ENCODE data around the gene PITPNC1. TPM values are rescaled to one million over a fixed set of nuclear protein-coding genes. Genes with fewer than 3 reads are reported as not detected.
A peak's percentile ranks its signal among the peaks of the same experiment; 100 is the strongest.

Gene PITPNC1
- total RNA-seq, 1 donor from 2014 or later = 18.4 TPM

GRCh38 chr17:67602444-67602843 is 225.4 kb downstream of the PITPNC1 start:
- DNase-seq (ENCODE audit: low read depth) = no peak
- TF ChIP-seq, protein P1, sequence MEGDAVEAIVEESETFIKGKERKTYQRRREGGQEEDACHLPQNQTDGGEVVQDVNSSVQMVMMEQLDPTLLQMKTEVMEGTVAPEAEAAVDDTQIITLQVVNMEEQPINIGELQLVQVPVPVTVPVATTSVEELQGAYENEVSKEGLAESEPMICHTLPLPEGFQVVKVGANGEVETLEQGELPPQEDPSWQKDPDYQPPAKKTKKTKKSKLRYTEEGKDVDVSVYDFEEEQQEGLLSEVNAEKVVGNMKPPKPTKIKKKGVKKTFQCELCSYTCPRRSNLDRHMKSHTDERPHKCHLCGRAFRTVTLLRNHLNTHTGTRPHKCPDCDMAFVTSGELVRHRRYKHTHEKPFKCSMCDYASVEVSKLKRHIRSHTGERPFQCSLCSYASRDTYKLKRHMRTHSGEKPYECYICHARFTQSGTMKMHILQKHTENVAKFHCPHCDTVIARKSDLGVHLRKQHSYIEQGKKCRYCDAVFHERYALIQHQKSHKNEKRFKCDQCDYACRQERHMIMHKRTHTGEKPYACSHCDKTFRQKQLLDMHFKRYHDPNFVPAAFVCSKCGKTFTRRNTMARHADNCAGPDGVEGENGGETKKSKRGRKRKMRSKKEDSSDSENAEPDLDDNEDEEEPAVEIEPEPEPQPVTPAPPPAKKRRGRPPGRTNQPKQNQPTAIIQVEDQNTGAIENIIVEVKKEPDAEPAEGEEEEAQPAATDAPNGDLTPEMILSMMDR (conservative IDR thresholded peaks at IDR 0.05; ENCODE audit: low read depth, low read length) = no peak
- H3K4me3 ChIP-seq (ENCODE audit: low read depth, low read length) = no peak overlapping the region

DNA sequence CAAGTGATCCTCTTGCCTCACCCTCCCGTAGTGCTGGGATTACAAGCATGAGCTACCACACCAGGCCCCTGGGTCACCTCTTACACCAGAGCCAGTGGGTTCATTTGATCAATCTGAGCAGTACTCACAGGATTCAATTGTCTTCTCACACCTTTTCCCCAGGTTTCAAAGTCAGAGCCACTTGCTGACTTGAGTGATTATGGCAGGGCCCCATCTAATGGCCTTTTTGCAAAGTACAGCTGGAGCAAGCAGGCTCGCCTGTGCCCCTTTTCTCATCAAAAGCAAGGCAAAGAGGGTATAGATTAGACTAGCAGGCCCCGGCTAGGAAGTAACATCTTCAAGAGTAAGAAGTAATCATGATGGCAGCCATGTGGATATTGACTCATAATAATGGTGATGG is 225.9 kb downstream of the PITPNC1 start:
- no peak overlapping the region for H3K4me3 ChIP-seq (ENCODE audit: low read depth, low read length)
- TF ChIP-seq, protein P1 (conservative IDR thresholded peaks at IDR 0.05; ENCODE audit: low read depth, low read length) = peak; percentile 76
- DNase-seq (ENCODE audit: low read depth) = no peak

GRCh38 chr17:67605256-67605912 is 228.3 kb downstream of the PITPNC1 start:
- H3K4me3 ChIP-seq (ENCODE audit: low read depth, low read length) = no peak overlapping the region
- DNase-seq (ENCODE audit: low read depth) = no peak
- TF ChIP-seq, protein P1 (conservative IDR thresholded peaks at IDR 0.05; ENCODE audit: low read depth, low read length) = no peak

GRCh38 chr17:67606471-67606870 is 229.4 kb downstream of the PITPNC1 start:
- TF ChIP-seq, protein P1 (conservative IDR thresholded peaks at IDR 0.05; ENCODE audit: low read depth, low read length) = no peak
- H3K4me3 ChIP-seq (ENCODE audit: low read depth, low read length) = no peak overlapping the region
- DNase-seq (ENCODE audit: low read depth) = no peak

- H3K4me3 ChIP-seq (ENCODE audit: low read depth, low read length) = no peak overlapping the region
- no peak for DNase-seq (ENCODE audit: low read depth)
- TF ChIP-seq, protein P1 (conservative IDR thresholded peaks at IDR 0.05; ENCODE audit: low read depth, low read length) = no peak
Observed at GRCh38 chr17:67606896-67607604, 230.0 kb downstream of the PITPNC1 start.

DNA sequence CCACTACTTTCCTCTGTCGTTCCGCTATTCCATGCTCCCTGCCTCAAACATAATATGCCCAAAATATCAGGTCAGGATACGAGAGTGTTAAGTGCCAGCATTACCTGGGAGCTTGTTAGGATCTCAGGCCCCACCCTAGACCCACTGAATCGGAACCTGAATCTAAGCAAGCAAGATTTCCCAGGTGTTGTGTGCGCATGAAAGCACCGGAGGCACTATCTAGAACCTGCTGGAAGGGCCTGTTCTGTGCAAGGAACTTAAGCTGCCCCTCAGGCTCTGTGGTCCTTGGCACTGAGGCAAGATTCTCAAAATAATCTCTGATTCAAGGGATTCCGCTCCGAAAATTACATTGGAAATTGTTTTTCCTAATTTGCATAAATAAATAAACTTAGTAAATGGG is 233.0 kb downstream of the PITPNC1 start:
- DNase-seq (ENCODE audit: low read depth) = no peak
- H3K4me3 ChIP-seq (ENCODE audit: low read depth, low read length) = no peak overlapping the region
- TF ChIP-seq, protein P1 (conservative IDR thresholded peaks at IDR 0.05; ENCODE audit: low read depth, low read length) = no peak
